Endothelial cell (in vitro differentiated cells): Measurements from ENCODE around the gene ADCY7. TPM values are rescaled to one million over a fixed set of nuclear protein-coding genes. Genes with fewer than 3 reads are reported as not detected.

ENCODE experiments used
- DNase-seq: peaks from one replicate; pipeline ENCODE4 v3.0.0; 2021; ENCODE audit warnings: low spot score
- H3K27ac Mint-ChIP-seq: one replicate; pipeline ENCODE4 v1.8.0; 2021; ENCODE audit warnings: mixed read lengths, inconsistent platforms; ENCODE audit not compliant: unreplicated experiment
- H3K27me3 Mint-ChIP-seq: one replicate; pipeline ENCODE4 v1.8.0; 2021; ENCODE audit warnings: mild to moderate bottlenecking, moderate library complexity, mixed read lengths, inconsistent platforms; ENCODE audit not compliant: unreplicated experiment
- H3K36me3 Mint-ChIP-seq: one replicate; pipeline ENCODE4 v1.8.0; 2021; ENCODE audit warnings: mild to moderate bottlenecking, low read depth, mixed read lengths, inconsistent platforms; ENCODE audit not compliant: unreplicated experiment
- H3K4me1 Mint-ChIP-seq: one replicate; pipeline ENCODE4 v1.8.0; 2021; ENCODE audit warnings: mild to moderate bottlenecking, mixed read lengths, inconsistent platforms; ENCODE audit not compliant: unreplicated experiment
- H3K4me3 Mint-ChIP-seq: one replicate; pipeline ENCODE4 v1.8.0; 2021; ENCODE audit warnings: mild to moderate bottlenecking, mixed read lengths, inconsistent platforms; ENCODE audit not compliant: unreplicated experiment
- H3K9me3 Mint-ChIP-seq: one replicate; pipeline ENCODE4 v1.8.0; 2021; ENCODE audit warnings: mixed read lengths, inconsistent platforms; ENCODE audit not compliant: unreplicated experiment
- total RNA-seq: library from RNA; stranded (reverse); fragmentation: NEBNext Ultra II Directional; extraction: Animal tissue kit (Norgen Biotek cat#: 25700); gene quantifications from one replicate; pipeline ENCODE4 v1.2.1, GENCODE V29; 2021; ENCODE audit not compliant: unreplicated experiment
- TF ChIP-seq, protein P1 (sequence below): fragments of 200-600 bp; sonication (generic); IDR thresholded peaks from one replicate; pipeline ENCODE4 v1.5.0; 2021; ENCODE audit warnings: antibody characterized with exemption; ENCODE audit not compliant: unreplicated experiment

ADCY7 gene
- total RNA-seq, 1 donor from 2014 or later, result 3.2 TPM

DNA sequence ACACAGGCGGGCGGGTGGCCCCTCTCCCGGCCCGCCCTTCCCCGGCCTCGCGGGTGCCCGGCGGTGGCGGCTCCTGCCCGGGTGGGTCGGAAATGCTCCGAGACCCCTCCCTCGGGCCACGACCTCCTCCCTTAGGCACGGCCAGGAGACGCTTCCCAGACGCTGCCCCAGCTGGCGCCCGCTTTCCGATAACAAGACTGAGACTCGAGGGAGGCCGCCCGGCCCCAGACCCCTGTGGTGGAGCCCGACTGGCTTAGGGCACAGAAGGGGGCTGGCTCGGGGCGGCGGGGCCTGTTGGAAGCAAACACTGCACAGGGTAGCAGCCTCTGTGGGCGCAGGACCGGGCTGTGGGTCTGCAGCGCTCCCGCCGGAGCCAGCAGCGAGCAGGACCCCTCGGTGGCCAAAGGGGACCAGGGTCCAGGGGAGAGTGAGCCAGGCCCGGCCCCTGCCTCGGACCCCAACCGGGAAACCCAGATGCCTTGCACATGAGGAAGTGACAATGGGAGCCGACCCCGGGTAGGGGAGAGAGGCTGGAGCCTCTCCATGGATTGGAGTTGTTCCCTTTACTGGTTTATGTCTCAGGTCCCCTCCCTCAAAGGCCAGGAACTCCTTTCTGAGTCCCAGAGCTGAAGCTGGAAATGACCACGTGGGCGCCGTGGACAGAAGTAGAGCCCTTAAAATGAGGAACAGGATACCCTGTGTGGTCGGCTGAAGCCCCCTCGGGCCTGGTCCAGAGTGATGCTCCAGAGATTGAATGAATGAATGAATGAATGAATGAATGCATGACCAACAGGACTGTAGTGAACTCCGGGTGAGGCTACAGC, 19.8 kb upstream of the ADCY7 start:
- peak; percentile 41 for DNase-seq
- Mint-ChIP-seq H3K27ac (no peak overlapping the region), H3K27me3 (peaks cover 10% of the 10 kb centered on the region)

DNA sequence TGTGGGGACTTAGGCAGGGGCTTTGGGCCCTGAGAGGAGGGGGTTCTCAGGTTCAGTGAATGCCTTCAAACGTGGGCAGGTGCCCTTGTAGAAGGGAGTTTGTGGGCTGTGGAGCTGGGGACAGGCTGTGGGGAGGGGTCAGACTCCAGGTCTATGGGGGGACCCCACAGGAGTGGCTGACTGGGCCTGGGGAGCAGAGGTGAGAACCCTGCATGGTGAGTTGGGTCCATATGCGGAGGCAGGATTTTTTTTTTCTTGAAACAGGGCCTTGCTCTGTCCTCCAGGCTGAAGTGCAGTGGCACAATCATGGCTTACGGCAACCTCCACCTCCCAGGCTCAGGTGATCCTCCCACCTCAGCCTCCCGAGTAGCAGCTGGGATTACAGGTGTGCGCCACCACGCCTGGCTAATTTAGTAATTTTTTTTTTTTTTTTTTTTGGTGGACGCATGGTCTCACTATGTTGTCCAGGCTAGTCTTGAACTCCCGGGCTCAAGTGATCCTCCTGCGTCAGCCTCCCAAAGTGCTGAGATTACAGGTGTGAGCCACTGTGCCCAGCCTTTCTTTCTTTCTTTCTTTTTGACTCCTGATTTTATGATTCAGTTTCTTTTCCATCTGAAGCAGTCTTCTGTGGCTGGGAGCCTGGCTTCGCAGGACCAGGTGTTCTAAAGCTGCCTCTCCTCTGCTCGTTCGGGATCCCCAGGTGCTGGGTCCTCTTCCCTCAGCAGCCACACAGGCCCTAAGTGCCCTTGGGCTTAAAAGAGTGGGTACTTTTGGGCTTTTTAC, 19.0 kb upstream of the ADCY7 start:
- no peaks in the 10 kb centered on the region for H3K4me1 Mint-ChIP-seq
- H3K27ac Mint-ChIP-seq, result no peak overlapping the region
- H3K4me3 Mint-ChIP-seq, result peak overlapping the region; percentile 47
- no peak for DNase-seq
- H3K36me3 Mint-ChIP-seq, result no peaks in the 10 kb centered on the region
- H3K27me3 Mint-ChIP-seq, result peaks cover 10% of the 10 kb centered on the region
- TF ChIP-seq, protein P1, sequence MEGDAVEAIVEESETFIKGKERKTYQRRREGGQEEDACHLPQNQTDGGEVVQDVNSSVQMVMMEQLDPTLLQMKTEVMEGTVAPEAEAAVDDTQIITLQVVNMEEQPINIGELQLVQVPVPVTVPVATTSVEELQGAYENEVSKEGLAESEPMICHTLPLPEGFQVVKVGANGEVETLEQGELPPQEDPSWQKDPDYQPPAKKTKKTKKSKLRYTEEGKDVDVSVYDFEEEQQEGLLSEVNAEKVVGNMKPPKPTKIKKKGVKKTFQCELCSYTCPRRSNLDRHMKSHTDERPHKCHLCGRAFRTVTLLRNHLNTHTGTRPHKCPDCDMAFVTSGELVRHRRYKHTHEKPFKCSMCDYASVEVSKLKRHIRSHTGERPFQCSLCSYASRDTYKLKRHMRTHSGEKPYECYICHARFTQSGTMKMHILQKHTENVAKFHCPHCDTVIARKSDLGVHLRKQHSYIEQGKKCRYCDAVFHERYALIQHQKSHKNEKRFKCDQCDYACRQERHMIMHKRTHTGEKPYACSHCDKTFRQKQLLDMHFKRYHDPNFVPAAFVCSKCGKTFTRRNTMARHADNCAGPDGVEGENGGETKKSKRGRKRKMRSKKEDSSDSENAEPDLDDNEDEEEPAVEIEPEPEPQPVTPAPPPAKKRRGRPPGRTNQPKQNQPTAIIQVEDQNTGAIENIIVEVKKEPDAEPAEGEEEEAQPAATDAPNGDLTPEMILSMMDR, result no peak
- H3K9me3 Mint-ChIP-seq, result no peaks in the 10 kb centered on the region

More for the DNA sequence above, 19.8 kb upstream of the ADCY7 start:
- Mint-ChIP-seq H3K36me3 (no peaks in the 10 kb centered on the region), H3K4me3 (peak overlapping the region; percentile 47), H3K4me1 (no peaks in the 10 kb centered on the region), H3K9me3 (no peaks in the 10 kb centered on the region)
- TF ChIP-seq, protein P1, result no peak

DNA sequence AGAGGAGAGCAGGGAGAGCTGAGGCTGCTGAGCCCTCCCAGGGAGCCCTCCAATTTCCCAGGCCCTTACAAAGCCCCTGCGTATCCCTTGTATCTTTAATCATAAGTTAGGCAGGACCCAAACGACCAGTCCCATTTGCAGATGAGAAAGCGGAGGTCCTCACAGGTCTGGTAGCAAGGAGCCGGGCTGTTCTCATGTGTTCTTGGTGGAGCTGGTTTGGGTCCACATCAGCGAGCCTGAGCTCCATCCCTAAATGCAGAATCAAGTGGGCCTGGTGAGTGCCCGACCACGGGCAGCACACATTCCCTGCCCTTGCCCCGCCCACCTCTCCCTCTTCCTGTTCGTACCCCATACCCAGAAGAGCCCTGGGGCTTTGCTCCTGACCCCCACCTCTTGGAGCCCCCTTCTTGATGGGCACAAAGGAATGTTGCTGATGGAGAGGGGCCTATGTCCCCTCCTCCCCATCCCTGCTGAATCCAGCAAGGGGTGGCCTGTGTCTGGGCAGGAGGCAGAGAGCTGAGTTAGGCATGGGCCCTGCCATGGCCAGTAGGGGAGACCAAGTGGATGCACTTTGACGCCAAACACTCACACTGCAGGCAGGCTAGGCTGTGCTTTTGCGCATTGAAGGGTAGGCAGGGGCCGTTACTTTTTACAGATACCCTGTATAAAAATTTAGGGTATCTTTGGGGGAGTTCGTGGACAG, 18.3 kb upstream of the ADCY7 start:
- DNase-seq, result no peak
- H3K27me3 Mint-ChIP-seq, result peaks cover 10% of the 10 kb centered on the region
- no peak overlapping the region for H3K27ac Mint-ChIP-seq
- H3K36me3 Mint-ChIP-seq, result no peaks in the 10 kb centered on the region
- no peak overlapping the region for H3K4me3 Mint-ChIP-seq
- H3K9me3 Mint-ChIP-seq, result no peaks in the 10 kb centered on the region
- H3K4me1 Mint-ChIP-seq, result no peaks in the 10 kb centered on the region
- TF ChIP-seq, protein P1, result no peak

DNA sequence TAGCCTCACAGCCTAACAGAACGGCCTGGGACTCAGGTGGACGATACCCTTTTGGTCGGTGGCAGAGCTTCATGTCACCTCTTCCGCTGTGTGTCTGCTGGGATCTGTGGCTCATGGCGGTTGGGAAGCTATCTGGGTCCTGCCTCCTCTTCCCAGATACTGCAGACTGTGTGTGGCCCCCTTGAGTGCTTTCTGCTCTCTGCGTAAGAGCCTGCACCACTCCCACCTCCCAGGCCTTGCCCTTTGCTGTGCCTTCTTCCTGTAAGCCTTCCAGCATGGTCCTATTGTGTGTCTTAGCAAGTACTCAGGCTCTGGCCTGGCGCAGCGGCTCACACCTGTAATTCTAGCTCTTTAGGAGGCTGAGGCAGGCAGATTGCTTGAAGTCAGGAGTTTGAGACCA, 17.5 kb upstream of the ADCY7 start:
- TF ChIP-seq, protein P1, result no peak
- no peaks in the 10 kb centered on the region for H3K4me1 Mint-ChIP-seq
- no peak for DNase-seq
- no peaks in the 10 kb centered on the region for H3K9me3 Mint-ChIP-seq
- no peak overlapping the region for H3K4me3 Mint-ChIP-seq
- H3K27me3 Mint-ChIP-seq, result peaks cover 10% of the 10 kb centered on the region
- H3K36me3 Mint-ChIP-seq, result no peaks in the 10 kb centered on the region
- no peak overlapping the region for H3K27ac Mint-ChIP-seq
